ENCODE results near the gene RAB7A. TPM values are rescaled to one million over a fixed set of nuclear protein-coding genes. Genes with fewer than 3 reads are reported as not detected.
A peak's percentile ranks its signal among the peaks of the same experiment; 100 is the strongest.

Gene RAB7A
- total RNA-seq, 4 donors from 2014 or later: 81.0 to 116 (median 87.0) TPM

- DNase-seq (ENCODE audit: extremely low spot score): no peak
- Histone ChIP-seq H3K4me1 (peaks cover 0 to 7% (median 3%) of the 10 kb centered on the region in 4 donors), H3K4me3 (no peak overlapping the region), H3K27me3 (peaks cover 0 to 7% (median 0%) of the 10 kb centered on the region in 4 donors), H3K27ac (replicated peaks in 1 of 4) (no peak overlapping the region), H3K9me3 (no peaks in the 10 kb centered on the region), H3K36me3 (no peaks in the 10 kb centered on the region)
- intact Hi-C loops (cut with DNase I): no loop called here
- WGBS: 57% methylated on average over 10 of the region's 10 CpGs
- TF ChIP-seq POLR2AphosphoS5 (IDR thresholded peaks at IDR 0.05): no peak
- TF ChIP-seq, protein P1, sequence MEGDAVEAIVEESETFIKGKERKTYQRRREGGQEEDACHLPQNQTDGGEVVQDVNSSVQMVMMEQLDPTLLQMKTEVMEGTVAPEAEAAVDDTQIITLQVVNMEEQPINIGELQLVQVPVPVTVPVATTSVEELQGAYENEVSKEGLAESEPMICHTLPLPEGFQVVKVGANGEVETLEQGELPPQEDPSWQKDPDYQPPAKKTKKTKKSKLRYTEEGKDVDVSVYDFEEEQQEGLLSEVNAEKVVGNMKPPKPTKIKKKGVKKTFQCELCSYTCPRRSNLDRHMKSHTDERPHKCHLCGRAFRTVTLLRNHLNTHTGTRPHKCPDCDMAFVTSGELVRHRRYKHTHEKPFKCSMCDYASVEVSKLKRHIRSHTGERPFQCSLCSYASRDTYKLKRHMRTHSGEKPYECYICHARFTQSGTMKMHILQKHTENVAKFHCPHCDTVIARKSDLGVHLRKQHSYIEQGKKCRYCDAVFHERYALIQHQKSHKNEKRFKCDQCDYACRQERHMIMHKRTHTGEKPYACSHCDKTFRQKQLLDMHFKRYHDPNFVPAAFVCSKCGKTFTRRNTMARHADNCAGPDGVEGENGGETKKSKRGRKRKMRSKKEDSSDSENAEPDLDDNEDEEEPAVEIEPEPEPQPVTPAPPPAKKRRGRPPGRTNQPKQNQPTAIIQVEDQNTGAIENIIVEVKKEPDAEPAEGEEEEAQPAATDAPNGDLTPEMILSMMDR (IDR thresholded peaks at IDR 0.05): no peak
- no peak for TF ChIP-seq EP300 (IDR thresholded peaks at IDR 0.05)
- TF ChIP-seq POLR2A (IDR thresholded peaks at IDR 0.05; ENCODE audit: low read depth): no peak
These were observed 5.1 kb upstream of the RAB7A start for GRCh38 chr3:128720891-128721290.

DNA sequence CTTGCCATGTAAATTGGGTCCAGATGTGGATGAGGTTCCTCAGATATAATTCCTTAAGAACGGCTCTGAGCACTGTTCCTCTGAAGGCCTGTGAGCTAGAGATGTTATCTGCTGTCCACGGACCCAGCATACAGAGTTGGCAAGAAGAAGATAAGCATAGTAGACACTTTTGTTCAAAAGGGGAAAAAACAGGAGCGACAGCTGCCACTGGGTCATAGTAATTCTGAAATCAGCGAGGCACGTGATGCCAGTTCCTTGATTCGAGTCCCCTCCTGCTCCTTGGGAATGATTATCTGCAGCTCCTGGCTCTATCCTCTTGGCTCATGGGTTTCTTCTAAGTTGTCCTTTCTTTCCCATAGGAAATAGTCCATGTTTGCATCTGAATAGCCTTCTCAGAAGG, 2.5 kb upstream of the RAB7A start:
- intact Hi-C loops (cut with DNase I): no loop called here
- WGBS: 78% methylated on average over 6 of the region's 6 CpGs
- no peaks in the 10 kb centered on the region for H3K9me3 ChIP-seq
- no peak for TF ChIP-seq POLR2AphosphoS5 (IDR thresholded peaks at IDR 0.05)
- peaks cover 0 to 7% (median 0%) of the 10 kb centered on the region in 4 donors for H3K27me3 ChIP-seq
- H3K27ac ChIP-seq (replicated peaks in 1 of 4): no peak overlapping the region
- H3K36me3 ChIP-seq: no peaks in the 10 kb centered on the region
- no peak overlapping the region for H3K4me3 ChIP-seq
- DNase-seq (ENCODE audit: extremely low spot score): no peak
- H3K4me1 ChIP-seq: peaks cover 11 to 22% (median 20%) of the 10 kb centered on the region in 4 donors

GRCh38 chr3:128725547-128726022, 398 bp upstream of the RAB7A start:
- TF ChIP-seq POLR2A (IDR thresholded peaks at IDR 0.05; ENCODE audit: low read depth) (no peak), POLR2AphosphoS5 (IDR thresholded peaks at IDR 0.05) (no peak), EP300 (IDR thresholded peaks at IDR 0.05) (no peak)
- TF ChIP-seq, protein P1 (IDR thresholded peaks at IDR 0.05): no peak
- peaks cover 29 to 43% (median 41%) of the 10 kb centered on the region in 4 donors for H3K4me1 ChIP-seq
- H3K9me3 ChIP-seq: no peaks in the 10 kb centered on the region
- intact Hi-C loops (cut with DNase I): loop anchor here (2.0 to 5.0 kb wide), 2 partner anchors 45 to 72 kb away; no protein-coding TSS in a partner anchor
- peak overlapping the region; percentile 98 to 99 (median 99) for H3K27ac ChIP-seq (replicated peaks in 1 of 4)
- DNase-seq (ENCODE audit: extremely low spot score): no peak
- peak overlapping the region; percentile 88 to 100 (median 97) for H3K4me3 ChIP-seq
- no peaks in the 10 kb centered on the region for H3K27me3 ChIP-seq
- WGBS: 47% methylated on average over 7 of the region's 7 CpGs
- no peaks in the 10 kb centered on the region for H3K36me3 ChIP-seq

DNA sequence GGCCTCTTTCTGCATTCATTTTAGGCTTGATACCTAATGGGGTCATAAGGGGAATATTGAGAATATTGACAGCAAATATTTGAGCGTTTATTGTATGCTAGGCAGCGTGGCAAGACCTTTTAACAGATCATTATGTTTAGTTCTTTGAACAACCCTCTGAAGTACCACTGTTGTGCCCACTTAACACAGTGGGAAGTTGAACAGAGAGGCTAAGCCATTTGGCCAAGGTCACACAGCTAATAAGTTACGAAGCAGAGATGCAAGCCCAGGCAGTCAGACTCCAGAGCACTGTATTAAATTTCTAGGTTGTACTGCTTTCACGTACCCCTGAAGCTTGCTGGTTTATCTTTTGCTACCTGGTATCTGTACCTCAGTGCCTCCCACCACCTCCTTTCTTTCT, 1.1 kb downstream of the RAB7A start:
- WGBS: 25% methylated on average over 4 of the region's 4 CpGs
- Histone ChIP-seq H3K27me3 (no peaks in the 10 kb centered on the region), H3K36me3 (no peaks in the 10 kb centered on the region), H3K4me1 (peaks cover 40 to 58% (median 56%) of the 10 kb centered on the region in 4 donors), H3K4me3 (peak overlapping the region; percentile 88 to 100 (median 97)), H3K9me3 (no peaks in the 10 kb centered on the region), H3K27ac (replicated peaks in 1 of 4) (peak overlapping the region; percentile 98 to 99 (median 99))
- intact Hi-C loops (cut with DNase I): loop anchor here (2.0 to 5.0 kb wide), 2 partner anchors 46 to 70 kb away; no protein-coding TSS in a partner anchor
- DNase-seq (ENCODE audit: extremely low spot score): no peak
- TF ChIP-seq, protein P1 (IDR thresholded peaks at IDR 0.05): no peak
- TF ChIP-seq EP300 (IDR thresholded peaks at IDR 0.05): no peak
- no peak for TF ChIP-seq POLR2A (IDR thresholded peaks at IDR 0.05; ENCODE audit: low read depth)
- TF ChIP-seq POLR2AphosphoS5 (IDR thresholded peaks at IDR 0.05): no peak

- H3K4me1 ChIP-seq: peaks cover 43 to 62% (median 60%) of the 10 kb centered on the region in 4 donors
- no peak for TF ChIP-seq POLR2AphosphoS5 (IDR thresholded peaks at IDR 0.05)
- TF ChIP-seq EP300 (IDR thresholded peaks at IDR 0.05): no peak
- no peak for TF ChIP-seq POLR2A (IDR thresholded peaks at IDR 0.05; ENCODE audit: low read depth)
- TF ChIP-seq, protein P1 (IDR thresholded peaks at IDR 0.05): no peak
- WGBS: 36% methylated on average over 6 of the region's 6 CpGs
- no peak for DNase-seq (ENCODE audit: extremely low spot score)
- H3K36me3 ChIP-seq: no peaks in the 10 kb centered on the region
- H3K27me3 ChIP-seq: no peaks in the 10 kb centered on the region
- H3K27ac ChIP-seq (replicated peaks in 1 of 4): peak overlapping the region; percentile 98 to 99 (median 99)
- peak overlapping the region; percentile 88 to 100 (median 97) for H3K4me3 ChIP-seq
- H3K9me3 ChIP-seq: no peaks in the 10 kb centered on the region
- intact Hi-C loops (cut with DNase I): loop anchor here (2.0 to 5.0 kb wide), 2 partner anchors 47 to 70 kb away; no protein-coding TSS in a partner anchor
These were observed 1.5 kb downstream of the RAB7A start for GRCh38 chr3:128727485-128727884.
